HCT116 (cell line): ENCODE data around the gene NTRK3. TPM values are rescaled to one million over a fixed set of nuclear protein-coding genes. Genes with fewer than 3 reads are reported as not detected.

Source experiments
- ATAC-seq: fragments of 200-7000 bp; cut with Tn5 transposase; 2 replicates; pipeline ENCODE4 v1.9.1; 2020; ENCODE audit warnings: mild to moderate bottlenecking, moderate library complexity
- BruUV-seq: library from RNA; stranded (reverse); fragments of 400-500 nt; replicated peaks from 2 replicates; lab custom pipeline; 2021; lab: Mats Ljungman, UMichigan
- CTCF ChIA-PET: fragments of 300-600 bp; sonication (Branson Sonifier 250); formaldehyde crosslinking; loops from one replicate; lab custom pipeline; 2021; ENCODE audit warnings: antibody characterized with exemption; lab: Charles Lee
- POLR2A ChIA-PET: fragments of 300-600, 350-600 bp; sonication (Branson Sonifier 250); formaldehyde crosslinking; loops from one replicate; lab custom pipeline; 2021; ENCODE audit warnings: antibody characterized with exemption; lab: Charles Lee
- RAD21 ChIA-PET, 2 experiments: fragments of 300-600 bp; sonication (Branson Sonifier 250); formaldehyde crosslinking; loops; one replicate each; lab custom pipeline; 2023; ENCODE audit warnings: low total read pairs in 2 of 2; ENCODE audit not compliant: uncharacterized antibody in 2 of 2, unreplicated experiment in 2 of 2, low non-redundant PET in 1 of 2; lab: Charles Lee
- DNase-seq: peaks from one replicate; pipeline ENCODE4 v3.0.0-alpha.2; 2010; ENCODE audit warnings: low read depth, low spot score
- H2AFZ ChIP-seq: fragments of 200-600 bp; shearing (Covaris generic), sonication (generic); 2 replicates; pipeline ENCODE4 v1.6.1; 2017; ENCODE audit warnings: low read depth, mixed run types, mixed read lengths, antibody characterized with exemption, low read length; ENCODE audit not compliant: poor library complexity, severe bottlenecking
- H3K27ac ChIP-seq: 2 replicates; pipeline ENCODE4 v1.5.1; 2012; ENCODE audit warnings: low read depth, low read length
- H3K27me3 ChIP-seq: fragments of 200-600 bp; sonication (generic); 2 replicates; pipeline ENCODE4 v1.6.1; 2016; ENCODE audit warnings: mixed run types, low read length, mixed read lengths; ENCODE audit not compliant: insufficient read depth
- H3K36me3 ChIP-seq, 2 experiments: fragments of 200-500 bp in 1 of 2; fragments of 200-600 bp in 1 of 2; sonication (Bioruptor generic) in 1 of 2; sonication (generic) in 1 of 2; 2 replicates each; pipeline versions ENCODE4 v1.5.1 to v1.6.1; 2014 to 2016; ENCODE audit warnings: low read length in 2 of 2, inconsistent platforms in 1 of 2, mixed read lengths in 1 of 2, mixed run types in 1 of 2; ENCODE audit not compliant: insufficient read depth in 2 of 2, control insufficient read depth in 1 of 2
- H3K4me1 ChIP-seq, 2 experiments: fragments of 200-600 bp in 1 of 2; sonication (generic) in 1 of 2; 2 replicates each; pipeline versions ENCODE4 v1.5.1 to v1.6.1; 2012 to 2017; ENCODE audit warnings: low read length in 2 of 2, inconsistent platforms in 1 of 2, mild to moderate bottlenecking in 1 of 2, mixed read lengths in 1 of 2, mixed run types in 1 of 2, moderate library complexity in 1 of 2; ENCODE audit not compliant: insufficient read depth in 2 of 2, control insufficient read depth in 1 of 2
- H3K4me2 ChIP-seq: fragments of 200-600 bp; sonication (generic); 2 replicates; pipeline ENCODE4 v1.6.1; 2017; ENCODE audit warnings: mixed run types, low read length, mixed read lengths
- H3K4me3 ChIP-seq, 2 experiments: fragments of 200-600 bp in 1 of 2; sonication (generic) in 1 of 2; replicated peaks in 1 of 2; 2 replicates each; pipeline ENCODE4 v1.5.1; 2011 to 2016; ENCODE audit warnings: low read length in 2 of 2, control low read depth in 1 of 2, low read depth in 1 of 2, mild to moderate bottlenecking in 1 of 2, mixed read lengths in 1 of 2, mixed run types in 1 of 2
- H3K79me2 ChIP-seq: fragments of 200-600 bp; sonication (generic); 2 replicates; pipeline ENCODE4 v1.6.1; 2017; ENCODE audit warnings: mild to moderate bottlenecking, mixed run types, low read length, moderate library complexity, mixed read lengths; ENCODE audit not compliant: insufficient read depth
- H3K9ac ChIP-seq: fragments of 200-600 bp; sonication (generic); 2 replicates; pipeline ENCODE4 v1.6.1; 2016; ENCODE audit warnings: low read length, mixed read lengths
- H3K9me2 ChIP-seq: fragments of 200-600 bp; sonication (generic), shearing (Covaris generic); 2 replicates; pipeline ENCODE4 v1.6.1; 2017; ENCODE audit warnings: mixed run types, mild to moderate bottlenecking, moderate library complexity; ENCODE audit not compliant: insufficient read depth
- H3K9me3 ChIP-seq, 2 experiments: fragments of 200-500 bp in 1 of 2; fragments of 200-600 bp in 1 of 2; sonication (Bioruptor generic) in 1 of 2; sonication (generic) in 1 of 2; 2 replicates each; pipeline ENCODE4 v1.6.1; 2014 to 2017; ENCODE audit warnings: low read length in 2 of 2, mixed read lengths in 2 of 2, inconsistent platforms in 1 of 2, low read depth in 1 of 2, mild to moderate bottlenecking in 1 of 2, mixed run types in 1 of 2, moderate library complexity in 1 of 2; ENCODE audit not compliant: control insufficient read depth in 1 of 2, insufficient read depth in 1 of 2
- H4K20me1 ChIP-seq: fragments of 200-600 bp; sonication (generic), shearing (Covaris generic); 2 replicates; pipeline ENCODE4 v1.6.1; 2017; ENCODE audit warnings: mixed run types, mild to moderate bottlenecking, moderate library complexity; ENCODE audit not compliant: insufficient read depth
- CBX3 ChIP-seq: IDR thresholded peaks from 2 replicates; pipeline ENCODE4 v1.6.1; 2012; ENCODE audit warnings: low read depth
- CEBPB ChIP-seq: IDR thresholded peaks from 2 replicates; pipeline ENCODE4 v1.6.1; 2012; ENCODE audit warnings: low read depth
- EZH2 ChIP-seq: fragments of 200-600 bp; sonication (generic); IDR thresholded peaks from 2 replicates; pipeline ENCODE4 v1.6.1; 2017; ENCODE audit warnings: antibody characterized with exemption, mixed run types
- EZH2phosphoT487 ChIP-seq: fragments of 200-600 bp; IDR thresholded peaks from 2 replicates; pipeline ENCODE4 v1.6.1; 2018; ENCODE audit warnings: antibody characterized with exemption, borderline replicate concordance
- FOSL1 ChIP-seq: IDR thresholded peaks from 2 replicates; pipeline ENCODE4 v1.6.1; 2012; ENCODE audit warnings: low read depth
- JUND ChIP-seq: IDR thresholded peaks from 2 replicates; pipeline ENCODE4 v1.6.1; 2012
- SP1 ChIP-seq: IDR thresholded peaks from 2 replicates; pipeline ENCODE4 v1.6.1; 2012; ENCODE audit warnings: low read depth
- SRF ChIP-seq: IDR thresholded peaks from 2 replicates; pipeline ENCODE4 v1.6.1; 2012; ENCODE audit warnings: low read depth
- TCF7L2 ChIP-seq: IDR thresholded peaks from 2 replicates; pipeline ENCODE4 v1.7.0; 2011; ENCODE audit warnings: borderline replicate concordance, inconsistent platforms; ENCODE audit not compliant: insufficient read depth, insufficient read length; ENCODE audit errors: extremely low read depth
- YY1 ChIP-seq: IDR thresholded peaks from 2 replicates; pipeline ENCODE4 v1.6.1; 2011; ENCODE audit warnings: low read length, low read depth, moderate library complexity, mild to moderate bottlenecking; ENCODE audit not compliant: insufficient replicate concordance; ENCODE audit errors: extremely low read depth
- ZFX ChIP-seq: fragments of 450-650 bp; IDR thresholded peaks from 2 replicates; pipeline ENCODE4 v1.6.1; 2017
- ZNF274 ChIP-seq: fragments of 200-500 bp; sonication (Bioruptor generic); IDR thresholded peaks from 2 replicates; pipeline ENCODE4 v1.6.1; 2014; ENCODE audit warnings: mild to moderate bottlenecking, low read depth, low read length, inconsistent platforms
- intact Hi-C: fragments of 100-400 bp; cut with micrococcal nuclease; formaldehyde crosslinking; loops from 2 replicates; pipeline ENCODE4 v1.10.0; 2022
- total RNA-seq: library from RNA; stranded (reverse); gene quantifications from one replicate; pipeline ENCODE4 v1.2.1, GENCODE V29; 2021; ENCODE audit not compliant: unreplicated experiment
- TF ChIP-seq, protein P1 (sequence below): IDR thresholded peaks from 2 replicates; pipeline ENCODE4 v1.6.1; 2012
- TF ChIP-seq, protein P2 (sequence below): IDR thresholded peaks from 2 replicates; pipeline ENCODE4 v1.6.1; 2012
- TF ChIP-seq, protein P3 (sequence below), 3 experiments: fragments of 200-600 bp in 1 of 3; sonication (generic) in 1 of 3; IDR thresholded peaks in 2 of 3; conservative IDR thresholded peaks in 1 of 3; 2 replicates each; pipeline ENCODE4 v1.5.1; 2012 to 2017; ENCODE audit warnings: low read depth in 2 of 3, low read length in 2 of 3, antibody characterized with exemption in 1 of 3, borderline replicate concordance in 1 of 3, control low read depth in 1 of 3, mild to moderate bottlenecking in 1 of 3, mixed read lengths in 1 of 3, mixed run types in 1 of 3, moderate library complexity in 1 of 3; ENCODE audit not compliant: insufficient read depth in 1 of 3

NTRK3 gene
- total RNA-seq, 1 experiment from 2014 or later, result not detected

DNA sequence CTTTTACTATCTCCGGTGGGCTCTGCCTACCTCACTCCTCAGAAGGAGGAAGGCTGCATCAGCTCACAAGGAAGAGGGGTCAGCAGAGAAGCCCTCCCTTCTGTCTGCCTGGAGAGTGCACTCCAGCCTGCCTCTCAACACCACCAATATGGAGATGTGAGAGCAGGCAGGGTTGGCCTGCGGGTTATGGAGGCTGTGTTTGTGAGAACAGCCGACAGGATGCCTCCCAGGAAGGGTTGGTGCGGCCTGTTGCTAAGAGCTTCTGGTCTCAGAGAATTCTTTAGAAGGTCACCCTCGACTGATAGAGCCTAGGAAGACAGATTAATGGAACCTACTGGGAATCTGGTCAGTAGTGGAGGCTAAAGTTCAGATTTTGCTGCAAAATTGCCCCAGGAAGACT lies 326.1 kb downstream of the NTRK3 start:
- H3K27me3 ChIP-seq, result no peaks in the 10 kb centered on the region
- no peak for TF ChIP-seq CEBPB
- no peak overlapping the region for H3K27ac ChIP-seq
- no peaks in the 10 kb centered on the region for H3K9me2 ChIP-seq
- H3K4me2 ChIP-seq, result no peak overlapping the region
- H3K9ac ChIP-seq, result no peak overlapping the region
- DNase-seq (no peak), ATAC-seq (no peak)
- ChIA-PET RAD21 (no interaction called here), POLR2A (no interaction called here), CTCF (no interaction called here)
- no peak overlapping the region for H2AFZ ChIP-seq
- no peaks in the 10 kb centered on the region for H3K36me3 ChIP-seq
- H3K79me2 ChIP-seq, result no peaks in the 10 kb centered on the region
- BruUV-seq, result no TSS peak
- H3K4me1 ChIP-seq, result no peaks in the 10 kb centered on the region
- no peaks in the 10 kb centered on the region for H4K20me1 ChIP-seq
- no peak overlapping the region for H3K4me3 ChIP-seq
- intact Hi-C loops, result no loop called here
- H3K9me3 ChIP-seq, result peaks cover 0 to 10% of the 10 kb centered on the region in 2 experiments; a peak in 2 of 4 replicates

DNA sequence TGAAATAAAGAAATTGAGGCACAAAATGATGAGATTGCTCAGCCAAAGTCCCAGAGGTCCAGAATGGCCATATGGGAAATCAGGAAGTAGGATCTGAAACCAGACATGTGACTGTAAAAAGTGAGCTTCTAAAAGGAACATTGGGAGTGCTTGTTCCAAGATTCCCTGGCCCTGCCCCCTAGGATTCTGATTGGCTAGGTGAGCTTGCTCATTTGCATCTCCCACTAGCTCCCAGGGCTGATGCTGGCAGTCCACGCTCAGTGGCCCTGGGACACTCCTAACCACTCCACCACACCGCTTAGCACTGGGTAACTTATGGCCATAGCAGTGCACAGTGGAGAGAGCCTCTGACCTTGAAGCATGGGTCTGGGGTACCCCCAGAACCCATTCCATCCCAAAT lies 326.7 kb downstream of the NTRK3 start:
- intact Hi-C loops, result no loop called here

More for the DNA sequence above, 326.7 kb downstream of the NTRK3 start:
- ChIA-PET RAD21 (no interaction called here), POLR2A (no interaction called here), CTCF (no interaction called here)
- H3K4me2 ChIP-seq, result no peak overlapping the region
- no peak overlapping the region for H3K4me3 ChIP-seq
- H3K9ac ChIP-seq, result no peak overlapping the region
- H3K79me2 ChIP-seq, result no peaks in the 10 kb centered on the region
- no peaks in the 10 kb centered on the region for H3K9me2 ChIP-seq
- DNase-seq, result no peak
- H3K36me3 ChIP-seq, result no peaks in the 10 kb centered on the region
- H3K4me1 ChIP-seq, result no peaks in the 10 kb centered on the region
- peaks cover 0 to 10% of the 10 kb centered on the region in 2 experiments; a peak in 2 of 4 replicates for H3K9me3 ChIP-seq
- BruUV-seq, result no TSS peak
- H3K27me3 ChIP-seq, result no peaks in the 10 kb centered on the region
- H3K27ac ChIP-seq, result no peak overlapping the region
- no peak overlapping the region for H2AFZ ChIP-seq
- ATAC-seq, result no peak
- no peak for TF ChIP-seq SRF
- TF ChIP-seq FOSL1, result no peak
- TF ChIP-seq CEBPB, result no peak
- TF ChIP-seq, protein P1, sequence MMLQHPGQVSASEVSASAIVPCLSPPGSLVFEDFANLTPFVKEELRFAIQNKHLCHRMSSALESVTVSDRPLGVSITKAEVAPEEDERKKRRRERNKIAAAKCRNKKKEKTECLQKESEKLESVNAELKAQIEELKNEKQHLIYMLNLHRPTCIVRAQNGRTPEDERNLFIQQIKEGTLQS, result no peak
- no peak for TF ChIP-seq EZH2phosphoT487
- no peak for TF ChIP-seq ZFX
- TF ChIP-seq CBX3, result no peak
- no peak for TF ChIP-seq JUND
- TF ChIP-seq EZH2, result no peak
- no peak for TF ChIP-seq YY1
- no peak for TF ChIP-seq TCF7L2
- no peak for TF ChIP-seq SP1
- TF ChIP-seq, protein P2, sequence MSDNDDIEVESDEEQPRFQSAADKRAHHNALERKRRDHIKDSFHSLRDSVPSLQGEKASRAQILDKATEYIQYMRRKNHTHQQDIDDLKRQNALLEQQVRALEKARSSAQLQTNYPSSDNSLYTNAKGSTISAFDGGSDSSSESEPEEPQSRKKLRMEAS, result no peak
- TF ChIP-seq, protein P3, sequence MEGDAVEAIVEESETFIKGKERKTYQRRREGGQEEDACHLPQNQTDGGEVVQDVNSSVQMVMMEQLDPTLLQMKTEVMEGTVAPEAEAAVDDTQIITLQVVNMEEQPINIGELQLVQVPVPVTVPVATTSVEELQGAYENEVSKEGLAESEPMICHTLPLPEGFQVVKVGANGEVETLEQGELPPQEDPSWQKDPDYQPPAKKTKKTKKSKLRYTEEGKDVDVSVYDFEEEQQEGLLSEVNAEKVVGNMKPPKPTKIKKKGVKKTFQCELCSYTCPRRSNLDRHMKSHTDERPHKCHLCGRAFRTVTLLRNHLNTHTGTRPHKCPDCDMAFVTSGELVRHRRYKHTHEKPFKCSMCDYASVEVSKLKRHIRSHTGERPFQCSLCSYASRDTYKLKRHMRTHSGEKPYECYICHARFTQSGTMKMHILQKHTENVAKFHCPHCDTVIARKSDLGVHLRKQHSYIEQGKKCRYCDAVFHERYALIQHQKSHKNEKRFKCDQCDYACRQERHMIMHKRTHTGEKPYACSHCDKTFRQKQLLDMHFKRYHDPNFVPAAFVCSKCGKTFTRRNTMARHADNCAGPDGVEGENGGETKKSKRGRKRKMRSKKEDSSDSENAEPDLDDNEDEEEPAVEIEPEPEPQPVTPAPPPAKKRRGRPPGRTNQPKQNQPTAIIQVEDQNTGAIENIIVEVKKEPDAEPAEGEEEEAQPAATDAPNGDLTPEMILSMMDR (IDR thresholded peaks at IDR 0.05 in 2 of 3, conservative IDR thresholded peaks at IDR 0.05 in 1 of 3; ENCODE audit: borderline replicate concordance in 1 of 3, insufficient read depth in 1 of 3, low read depth in 2 of 3, low read length in 2 of 3), result no peak
- TF ChIP-seq ZNF274, result no peak
- H4K20me1 ChIP-seq, result no peaks in the 10 kb centered on the region
